Measurements from ENCODE around the gene CYB5A.
"Not testable (repeated sequence)": the region's sequence is repeated elsewhere in the genome, so short reads cannot be mapped to it uniquely, and the experiment has no call there.

CYB5A gene

GRCh38 chr18:74291771-74292540 lies at the start of gene CYB5A:
Gene CYB5A (minus strand): TSS chr18:74291963. CDS start chr18:74291875, 88 bp downstream.
- DNase-seq (ENCODE audit: low read depth in 2 of 2) = peak; percentile 98

- no peak for DNase-seq (ENCODE audit: low read depth in 2 of 2)
Observed at GRCh38 chr18:74337912-74338309, 46.1 kb upstream of the CYB5A start.

- no peak for DNase-seq (ENCODE audit: low read depth in 2 of 2)
Observed at GRCh38 chr18:74337155-74337911, 45.6 kb upstream of the CYB5A start.

GRCh38 chr18:74336656-74337055 lies 44.9 kb upstream of the CYB5A start:
- DNase-seq (ENCODE audit: low read depth in 2 of 2) = no peak

GRCh38 chr18:74334242-74334893 lies 42.6 kb upstream of the CYB5A start:
- DNase-seq (ENCODE audit: low read depth in 2 of 2) = no peak

- no peak for DNase-seq (ENCODE audit: low read depth in 2 of 2)
Observed at GRCh38 chr18:74333091-74333490, 41.3 kb upstream of the CYB5A start.

GRCh38 chr18:74331404-74331803 lies 39.6 kb upstream of the CYB5A start:
- no peak for DNase-seq (ENCODE audit: low read depth in 2 of 2)

- DNase-seq (ENCODE audit: low read depth in 2 of 2) = no peak
Observed at GRCh38 chr18:74329688-74330205, 38.0 kb upstream of the CYB5A start.

GRCh38 chr18:74328206-74328605 lies 36.4 kb upstream of the CYB5A start:
- no peak for DNase-seq (ENCODE audit: low read depth in 2 of 2)

- DNase-seq (ENCODE audit: low read depth in 2 of 2) = not testable (repeated sequence)
Observed at GRCh38 chr18:74326791-74327190, 35.0 kb upstream of the CYB5A start.

GRCh38 chr18:74326231-74326630 lies 34.5 kb upstream of the CYB5A start:
- DNase-seq (ENCODE audit: low read depth in 2 of 2) = no peak

- no peak for DNase-seq (ENCODE audit: low read depth in 2 of 2)
Observed at GRCh38 chr18:74316257-74317170, 24.8 kb upstream of the CYB5A start.

GRCh38 chr18:74315464-74316256 lies 23.9 kb upstream of the CYB5A start, which contains the start of gene C18orf63:
Gene C18orf63 (plus strand): TSS chr18:74315839. CDS start chr18:74317866, 2,027 bp downstream.
- DNase-seq (ENCODE audit: low read depth in 2 of 2) = no peak

GRCh38 chr18:74314759-74315463 lies 23.1 kb upstream of the CYB5A start:
- DNase-seq (ENCODE audit: low read depth in 2 of 2) = no peak

GRCh38 chr18:74311000-74311399 lies 19.2 kb upstream of the CYB5A start:
- no peak for DNase-seq (ENCODE audit: low read depth in 2 of 2)

GRCh38 chr18:74310411-74310810 lies 18.6 kb upstream of the CYB5A start:
- DNase-seq (ENCODE audit: low read depth in 2 of 2) = no peak

- DNase-seq (ENCODE audit: low read depth in 2 of 2) = no peak
Observed at GRCh38 chr18:74303936-74304335, 12.2 kb upstream of the CYB5A start.

- no peak for DNase-seq (ENCODE audit: low read depth in 2 of 2)
Observed at GRCh38 chr18:74303306-74303705, 11.5 kb upstream of the CYB5A start.

- no peak for DNase-seq (ENCODE audit: low read depth in 2 of 2)
Observed at GRCh38 chr18:74299746-74300145, 8.0 kb upstream of the CYB5A start.

GRCh38 chr18:74299162-74299561 lies 7.4 kb upstream of the CYB5A start:
- DNase-seq (ENCODE audit: low read depth in 2 of 2) = no peak

All from stimulated activated CD8-positive, alpha-beta memory T cell treated with anti-CD3 and anti-CD28 coated beads, Interleukin-15, amount 100 ng/mL, for 4 hours (primary cell).